ENCODE measurements around the gene TCF25. TPM values are rescaled to one million over a fixed set of nuclear protein-coding genes. Genes with fewer than 3 reads are reported as not detected.
"Not testable (repeated sequence)": the region's sequence is repeated elsewhere in the genome, so short reads cannot be mapped to it uniquely, and the experiment has no call there.

TCF25 gene
- total RNA-seq, 1 experiment from 2014 or later = 147 TPM

GRCh38 chr16:89914642-89915285 lies 41.4 kb downstream of the TCF25 start:
- DNase-seq (ENCODE audit: low spot score); in situ Hi-C loops (cut with HindIII; ENCODE audit: low sequenced_read_pairs): not testable (repeated sequence)

GRCh38 chr16:89915303-89916232 lies 42.2 kb downstream of the TCF25 start:
- peak; percentile 82 for DNase-seq (ENCODE audit: low spot score)
- in situ Hi-C loops (cut with HindIII; ENCODE audit: low sequenced_read_pairs) = no loop called here

GRCh38 chr16:89917773-89918452 lies 44.5 kb downstream of the TCF25 start:
- peak; percentile 46 for DNase-seq (ENCODE audit: low spot score)

GRCh38 chr16:89918453-89919347 lies 45.3 kb downstream of the TCF25 start, which contains the start of gene MC1R:
MC1R (plus strand) TSS chr16:89918862; CDS start chr16:89919259, 397 bp downstream.
- in situ Hi-C loops (cut with HindIII; ENCODE audit: low sequenced_read_pairs) = no loop called here
- DNase-seq (ENCODE audit: low spot score) = peak; percentile 33

More at GRCh38 chr16:89917773-89918452, 44.5 kb downstream of the TCF25 start:
- in situ Hi-C loops (cut with HindIII; ENCODE audit: low sequenced_read_pairs) = no loop called here

- no peak for DNase-seq (ENCODE audit: low spot score)
- in situ Hi-C loops (cut with HindIII; ENCODE audit: low sequenced_read_pairs) = no loop called here
Observed at GRCh38 chr16:89919535-89920406, 46.4 kb downstream of the TCF25 start.

GRCh38 chr16:89920723-89921122 lies 47.3 kb downstream of the TCF25 start:
- no peak for DNase-seq (ENCODE audit: low spot score)
- in situ Hi-C loops (cut with HindIII; ENCODE audit: low sequenced_read_pairs) = no loop called here

- in situ Hi-C loops (cut with HindIII; ENCODE audit: low sequenced_read_pairs) = no loop called here
- no peak for DNase-seq (ENCODE audit: low spot score)
Observed at GRCh38 chr16:89921131-89921701, 47.8 kb downstream of the TCF25 start.

GRCh38 chr16:89921702-89922476 lies 48.5 kb downstream of the TCF25 start:
- in situ Hi-C loops (cut with HindIII; ENCODE audit: low sequenced_read_pairs) = no loop called here
- peak; percentile 36 for DNase-seq (ENCODE audit: low spot score)

- DNase-seq (ENCODE audit: low spot score) = peak; percentile 65
- in situ Hi-C loops (cut with HindIII; ENCODE audit: low sequenced_read_pairs) = no loop called here
Observed at GRCh38 chr16:89922477-89922883, 49.1 kb downstream of the TCF25 start.

GRCh38 chr16:89922884-89923639 lies 49.7 kb downstream of the TCF25 start, which contains the start of gene TUBB3:
TUBB3 (plus strand) TSS chr16:89923342; CDS start chr16:89923402, 60 bp downstream.
- peak; percentile 88 for DNase-seq (ENCODE audit: low spot score)
- in situ Hi-C loops (cut with HindIII; ENCODE audit: low sequenced_read_pairs) = no loop called here

GRCh38 chr16:89923640-89924296 lies 50.4 kb downstream of the TCF25 start:
- in situ Hi-C loops (cut with HindIII; ENCODE audit: low sequenced_read_pairs) = no loop called here
- peak; percentile 42 for DNase-seq (ENCODE audit: low spot score)

- DNase-seq (ENCODE audit: low spot score) = peak; percentile 85
- in situ Hi-C loops (cut with HindIII; ENCODE audit: low sequenced_read_pairs) = no loop called here
Observed at GRCh38 chr16:89924297-89924924, 51.0 kb downstream of the TCF25 start.

- in situ Hi-C loops (cut with HindIII; ENCODE audit: low sequenced_read_pairs) = no loop called here
Observed at GRCh38 chr16:89924925-89925307, 51.5 kb downstream of the TCF25 start.

GRCh38 chr16:89925596-89926079 lies 52.2 kb downstream of the TCF25 start:
- in situ Hi-C loops (cut with HindIII; ENCODE audit: low sequenced_read_pairs) = no loop called here
- peak; percentile 43 for DNase-seq (ENCODE audit: low spot score)

More at GRCh38 chr16:89924925-89925307, 51.5 kb downstream of the TCF25 start:
- no peak for DNase-seq (ENCODE audit: low spot score)

Data from G401 (cell line).